ENCODE results near the gene IL1RL2. TPM values are rescaled to one million over a fixed set of nuclear protein-coding genes. Genes with fewer than 3 reads are reported as not detected.
A peak's percentile ranks its signal among the peaks of the same experiment; 100 is the strongest.

The IL1RL2 gene
- total and polyA plus RNA-seq, 2 of the 4 experiments (the other 2 are of a cell fraction) = 0.09 to 0.36 TPM

DNA sequence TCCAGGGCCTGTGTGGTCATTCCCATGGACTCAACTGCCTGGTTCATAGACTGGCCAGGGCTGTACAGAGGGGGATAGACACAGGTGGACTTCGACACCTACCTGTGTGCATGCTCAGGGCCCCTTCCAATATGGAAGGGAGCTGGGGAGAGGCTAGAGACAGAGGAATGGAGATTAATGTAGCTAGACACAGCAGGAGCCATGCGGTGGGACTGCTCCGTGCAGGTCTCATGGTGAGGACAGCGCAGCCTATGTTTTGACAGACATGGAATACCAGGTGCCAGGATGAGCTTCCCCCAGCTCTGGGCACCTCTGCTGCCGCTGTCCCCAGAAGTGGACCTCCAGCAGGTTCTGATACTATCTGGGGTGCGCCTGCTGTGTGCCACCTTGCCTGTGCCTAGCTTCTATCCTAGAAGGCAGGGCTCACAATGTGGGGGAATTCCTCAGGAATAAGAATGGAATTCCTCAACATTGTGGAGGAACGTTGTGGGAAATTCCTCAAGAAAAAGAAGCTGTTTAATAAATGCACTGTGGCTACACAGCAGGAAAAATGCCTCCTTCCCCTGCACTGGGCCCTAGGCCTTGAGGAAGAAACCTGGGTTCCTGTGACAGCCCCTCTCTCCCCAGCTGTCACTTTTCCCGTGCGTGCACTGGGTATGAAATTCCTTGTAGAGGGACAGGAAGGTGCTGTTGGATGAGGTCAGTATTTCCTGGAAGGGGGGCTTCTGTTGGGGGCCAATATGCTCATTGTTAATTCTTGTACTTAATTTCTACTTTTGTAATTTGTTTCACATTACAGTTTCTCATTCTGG is 37.0 kb upstream of the IL1RL2 start:
- Histone ChIP-seq H2AK9ac (replicated peaks; ENCODE audit: low read depth, low read length, poor library complexity) (no peak overlapping the region), H3K9me1 (ENCODE audit: insufficient read depth, low read length) (no peaks in the 10 kb centered on the region), H3K9me3 (ENCODE audit: control insufficient read depth, insufficient read depth, low read length) (peaks cover 30% of the 10 kb centered on the region), H3K4me3 (ENCODE audit: insufficient read depth, low read depth, low read length) (no peak overlapping the region), H3K4ac (ENCODE audit: low read depth, low read length) (no peak overlapping the region), H4K5ac (ENCODE audit: low read depth, low read length) (no peak overlapping the region), H2BK120ac (ENCODE audit: low read depth, low read length) (no peak overlapping the region), H2AFZ (replicated peaks; ENCODE audit: low read length, poor library complexity) (no peak overlapping the region), H4K91ac (ENCODE audit: insufficient read depth, low read depth, low read length) (no peak overlapping the region), H3K4me1 (ENCODE audit: control insufficient read depth, insufficient read depth, low read length) (peaks cover 10% of the 10 kb centered on the region), H4K20me1 (ENCODE audit: insufficient read depth, low read length) (peaks cover 7% of the 10 kb centered on the region), H2BK15ac (ENCODE audit: low read depth, low read length) (no peak overlapping the region; the same call in 2 of the 3 replicates), H3K14ac (replicated peaks; ENCODE audit: low read depth, low read length) (no peak overlapping the region), H3K27me3 (ENCODE audit: control insufficient read depth, insufficient read depth, low read length) (no peaks in the 10 kb centered on the region), H3K27ac (ENCODE audit: insufficient read depth, low read length) (no peak overlapping the region), H2BK5ac (ENCODE audit: low read depth, low read length, poor library complexity, severe bottlenecking) (no peak overlapping the region), H3K36me3 (ENCODE audit: control insufficient read depth, insufficient read depth, low read length) (peaks cover 62% of the 10 kb centered on the region), H3K9ac (ENCODE audit: low read depth, low read length) (no peak overlapping the region), H3K23ac (ENCODE audit: low read depth, low read length) (no peak overlapping the region), H4K8ac (ENCODE audit: low read depth in 2 of 2, low read length in 2 of 2) (no peak overlapping the region), H3K79me1 (ENCODE audit: low read depth in 1 of 2, low read length in 2 of 2) (peaks cover 42 to 58% of the 10 kb centered on the region in 2 experiments), H2BK20ac (ENCODE audit: low read depth, low read length) (no peak overlapping the region), H2AK5ac (ENCODE audit: low read depth, low read length) (no peak overlapping the region; the same call in 1 of the 2 replicates), H3K18ac (ENCODE audit: low read depth, low read length) (no peak overlapping the region), H3K4me2 (ENCODE audit: low read depth, low read length) (no peak overlapping the region), H3K56ac (ENCODE audit: extremely low read depth, insufficient read depth, low read length) (no peak overlapping the region)
- no TSS peak for BruUV-seq (replicated peaks)
- WGBS, 2 experiments (ENCODE audit: extremely low coverage in 2 of 2, insufficient read length in 1 of 2) = 89% methylated on average over 5 of the region's 9 CpGs; no CpG with 5 or more reads in 1 of the 2 experiments
- peak; percentile 46; the same call in 1 of the 2 replicates for ATAC-seq (ENCODE audit: low read depth)
- in situ Hi-C loops (cut with MboI; ENCODE audit: low sequenced_read_pairs) (loop anchor here (10.0 kb wide), 1 partner anchor 125 kb away; no protein-coding TSS in a partner anchor), dilution Hi-C loops (cut with HindIII; ENCODE audit: low sequenced_read_pairs, unreplicated experiment) (loop anchor here (25.0 kb wide), 1 partner anchor 138 kb away; no protein-coding TSS in a partner anchor), intact Hi-C loops (cut with micrococcal nuclease) (no loop called here)
- ChIA-PET POLR2A (ENCODE audit: unreplicated experiment) (no interaction called here), CTCF (no interaction called here)
- TF ChIP-seq, protein P1, sequence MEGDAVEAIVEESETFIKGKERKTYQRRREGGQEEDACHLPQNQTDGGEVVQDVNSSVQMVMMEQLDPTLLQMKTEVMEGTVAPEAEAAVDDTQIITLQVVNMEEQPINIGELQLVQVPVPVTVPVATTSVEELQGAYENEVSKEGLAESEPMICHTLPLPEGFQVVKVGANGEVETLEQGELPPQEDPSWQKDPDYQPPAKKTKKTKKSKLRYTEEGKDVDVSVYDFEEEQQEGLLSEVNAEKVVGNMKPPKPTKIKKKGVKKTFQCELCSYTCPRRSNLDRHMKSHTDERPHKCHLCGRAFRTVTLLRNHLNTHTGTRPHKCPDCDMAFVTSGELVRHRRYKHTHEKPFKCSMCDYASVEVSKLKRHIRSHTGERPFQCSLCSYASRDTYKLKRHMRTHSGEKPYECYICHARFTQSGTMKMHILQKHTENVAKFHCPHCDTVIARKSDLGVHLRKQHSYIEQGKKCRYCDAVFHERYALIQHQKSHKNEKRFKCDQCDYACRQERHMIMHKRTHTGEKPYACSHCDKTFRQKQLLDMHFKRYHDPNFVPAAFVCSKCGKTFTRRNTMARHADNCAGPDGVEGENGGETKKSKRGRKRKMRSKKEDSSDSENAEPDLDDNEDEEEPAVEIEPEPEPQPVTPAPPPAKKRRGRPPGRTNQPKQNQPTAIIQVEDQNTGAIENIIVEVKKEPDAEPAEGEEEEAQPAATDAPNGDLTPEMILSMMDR (conservative IDR thresholded peaks at IDR 0.05; ENCODE audit: low read depth, low read length) = no peak
- no peak for TF ChIP-seq MAFK (IDR thresholded peaks at IDR 0.05; ENCODE audit: low read depth, low read length)
- no peak for TF ChIP-seq MAZ (IDR thresholded peaks at IDR 0.05; ENCODE audit: borderline replicate concordance, low read depth, low read length)
- TF ChIP-seq FOS (IDR thresholded peaks at IDR 0.05; ENCODE audit: low read depth, low read length) = no peak
- no peak for TF ChIP-seq NFE2L2 (IDR thresholded peaks at IDR 0.05; ENCODE audit: low read depth, low read length)
- no peak for TF ChIP-seq RFX5 (IDR thresholded peaks at IDR 0.05; ENCODE audit: low read depth, low read length)
- no peak for TF ChIP-seq CEBPB (IDR thresholded peaks at IDR 0.05; ENCODE audit: low read depth, low read length)
- TF ChIP-seq SMC3 (IDR thresholded peaks at IDR 0.05; ENCODE audit: low read depth, low read length) = no peak
- no peak for TF ChIP-seq MXI1 (IDR thresholded peaks at IDR 0.05; ENCODE audit: borderline replicate concordance, low read depth, low read length)
- peak; percentile 10 for DNase-seq

All from IMR-90 (cell line).